ENCODE measurements around the gene FN1. TPM values are rescaled to one million over a fixed set of nuclear protein-coding genes. Genes with fewer than 3 reads are reported as not detected.
A peak's percentile ranks its signal among the peaks of the same experiment; 100 is the strongest.

The FN1 gene
- polyA plus RNA-seq, 1 of the 3 experiments (the other 2 are of a cell fraction): 1,671 TPM

DNA sequence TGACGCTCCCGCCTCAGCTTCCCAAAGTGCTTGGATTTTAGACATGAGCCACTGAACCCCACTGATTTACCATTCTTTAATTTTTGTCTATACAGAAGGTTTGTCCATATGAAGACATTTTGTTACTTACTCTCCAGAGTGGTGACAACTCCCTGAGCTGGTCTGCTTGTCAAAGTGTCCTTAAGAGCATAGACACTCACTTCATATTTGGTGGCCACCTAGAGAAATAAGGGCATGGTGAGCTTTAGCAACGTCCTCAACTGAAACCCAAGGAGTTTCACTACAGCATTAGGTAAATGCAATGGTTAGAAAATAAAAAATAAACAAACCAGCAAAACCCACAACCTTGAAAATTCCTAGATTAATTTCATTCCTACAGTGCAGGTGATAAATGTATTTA, 57.8 kb downstream of the FN1 start:
- H3K4me2 ChIP-seq: no peak overlapping the region
- peaks cover 57% of the 10 kb centered on the region for H4K20me1 ChIP-seq (ENCODE audit: insufficient read depth)
- POLR2A ChIA-PET: no interaction called here
- no peaks in the 10 kb centered on the region for H3K9me2 ChIP-seq
- TF ChIP-seq TCF12 (IDR thresholded peaks at IDR 0.05) (no peak), SMC3 (IDR thresholded peaks at IDR 0.05; ENCODE audit: low read depth, low read length) (no peak), USF2 (IDR thresholded peaks at IDR 0.05; ENCODE audit: borderline replicate concordance, low read depth, low read length) (no peak), ELF1 (IDR thresholded peaks at IDR 0.05) (no peak), TEAD4 (IDR thresholded peaks at IDR 0.05; ENCODE audit: borderline replicate concordance, insufficient read depth) (no peak), POLR2AphosphoS5 (IDR thresholded peaks at IDR 0.05; ENCODE audit: low read depth, low read length) (no peak), FOXJ3 (CRISPR knock-in tag; IDR thresholded peaks at IDR 0.05) (no peak), SIN3A (IDR thresholded peaks at IDR 0.05; ENCODE audit: borderline replicate concordance, low read depth, low read length) (no peak), EZH2phosphoT487 (IDR thresholded peaks at IDR 0.05; ENCODE audit: borderline replicate concordance, low read depth) (no peak), TAF1 (IDR thresholded peaks at IDR 0.05; ENCODE audit: borderline replicate concordance, low read depth, low read length) (no peak), MEF2A (IDR thresholded peaks at IDR 0.05; ENCODE audit: borderline replicate concordance, low read depth) (no peak), NRF1 (IDR thresholded peaks at IDR 0.05; ENCODE audit: low read depth, low read length) (no peak), MAX (IDR thresholded peaks at IDR 0.05; ENCODE audit: low read depth) (no peak), RFX5 (IDR thresholded peaks at IDR 0.05; ENCODE audit: low read length) (no peak), EP300 (IDR thresholded peaks at IDR 0.05; ENCODE audit: borderline replicate concordance in 1 of 2, low read depth in 1 of 2, low read length in 1 of 2) (no peak), RAD21 (IDR thresholded peaks at IDR 0.05; ENCODE audit: low read length) (no peak), FOSL2 (IDR thresholded peaks at IDR 0.05; ENCODE audit: borderline replicate concordance, low read depth) (no peak), YY1 (IDR thresholded peaks at IDR 0.05; ENCODE audit: low read depth) (no peak), JUND (IDR thresholded peaks at IDR 0.05) (no peak)
- TF ChIP-seq, protein P1, sequence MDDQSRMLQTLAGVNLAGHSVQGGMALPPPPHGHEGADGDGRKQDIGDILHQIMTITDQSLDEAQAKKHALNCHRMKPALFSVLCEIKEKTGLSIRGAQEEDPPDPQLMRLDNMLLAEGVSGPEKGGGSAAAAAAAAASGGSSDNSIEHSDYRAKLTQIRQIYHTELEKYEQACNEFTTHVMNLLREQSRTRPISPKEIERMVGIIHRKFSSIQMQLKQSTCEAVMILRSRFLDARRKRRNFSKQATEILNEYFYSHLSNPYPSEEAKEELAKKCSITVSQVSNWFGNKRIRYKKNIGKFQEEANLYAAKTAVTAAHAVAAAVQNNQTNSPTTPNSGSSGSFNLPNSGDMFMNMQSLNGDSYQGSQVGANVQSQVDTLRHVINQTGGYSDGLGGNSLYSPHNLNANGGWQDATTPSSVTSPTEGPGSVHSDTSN (IDR thresholded peaks at IDR 0.05): no peak
- peaks cover 98% of the 10 kb centered on the region for H3F3A ChIP-seq (replicated peaks; ENCODE audit: insufficient read depth)
- 96% methylated on average over 3 of the region's 3 CpGs for WGBS (ENCODE audit: low lambda C conversion rate)
- H3K36me3 ChIP-seq (replicated peaks in 1 of 2; ENCODE audit: control insufficient read depth in 1 of 2, insufficient read depth in 2 of 2, low read length in 1 of 2): peaks cover 74 to 95% of the 10 kb centered on the region in 2 experiments
- DNase-seq: no peak
- no peaks in the 10 kb centered on the region for H3K9me3 ChIP-seq
- H3K4me3 ChIP-seq (ENCODE audit: low read depth in 2 of 2, low read length in 1 of 2): no peak overlapping the region
- peaks cover 61% of the 10 kb centered on the region for H3K79me2 ChIP-seq (ENCODE audit: insufficient read depth)
- CTCF ChIA-PET: interaction anchor here (0.5 kb wide), 1 partner anchor 77 kb away, joined by 4 read pairs; no protein-coding TSS in a partner anchor
- H3K27ac ChIP-seq (ENCODE audit: low read depth in 2 of 2, low read length in 1 of 2): peak overlapping the region in 1 of 2 experiments; percentile 20; a peak in 1 of 4 replicates
- H3K9ac ChIP-seq: no peak overlapping the region
- H2AFZ ChIP-seq (ENCODE audit: low read depth): no peak overlapping the region
- no peaks in the 10 kb centered on the region for H3K27me3 ChIP-seq (ENCODE audit: insufficient read depth)
- no peaks in the 10 kb centered on the region for H3K4me1 ChIP-seq (ENCODE audit: control insufficient read depth in 1 of 2, insufficient read depth in 2 of 2, low read depth in 1 of 2, low read length in 1 of 2)

All from SK-N-SH (cell line).